Measurements from ENCODE around the gene PLGRKT. TPM values are rescaled to one million over a fixed set of nuclear protein-coding genes. Genes with fewer than 3 reads are reported as not detected.

Gene PLGRKT
- total and polyA plus RNA-seq, 2 experiments from 2014 or later, result 15.4 to 37.1 TPM

- Histone ChIP-seq H3K36me3 (no peaks in the 10 kb centered on the region), H3K9me3 (ENCODE audit: low read depth) (no peaks in the 10 kb centered on the region), H3K4me3 (no peak overlapping the region), H3K4me1 (ENCODE audit: low read depth) (no peaks in the 10 kb centered on the region), H3K27ac (no peak overlapping the region), H3K27me3 (no peaks in the 10 kb centered on the region)
- no peak for TF ChIP-seq CTCF (IDR thresholded peaks at IDR 0.05; ENCODE audit: low read depth, low read length)
- peak in 1 of 2 donors; percentile 43 for DNase-seq (ENCODE audit: low read depth in 1 of 2, low spot score in 1 of 2)
Measured at GRCh38 chr9:5392285-5392684, 45.4 kb downstream of the PLGRKT start.

- Histone ChIP-seq H3K27me3 (no peaks in the 10 kb centered on the region), H3K27ac (no peak overlapping the region), H3K36me3 (no peaks in the 10 kb centered on the region), H3K4me1 (ENCODE audit: low read depth) (no peaks in the 10 kb centered on the region), H3K9me3 (ENCODE audit: low read depth) (no peaks in the 10 kb centered on the region), H3K4me3 (no peak overlapping the region)
- peak in 1 of 2 donors; percentile 86 for DNase-seq (ENCODE audit: low read depth in 1 of 2, low spot score in 1 of 2)
- TF ChIP-seq CTCF (IDR thresholded peaks at IDR 0.05; ENCODE audit: low read depth, low read length), result no peak
Measured at GRCh38 chr9:5389109-5389732, 48.5 kb downstream of the PLGRKT start.

GRCh38 chr9:5388026-5388819 is 49.5 kb downstream of the PLGRKT start:
- H3K27ac ChIP-seq, result no peak overlapping the region
- no peaks in the 10 kb centered on the region for H3K4me1 ChIP-seq (ENCODE audit: low read depth)
- TF ChIP-seq CTCF (IDR thresholded peaks at IDR 0.05; ENCODE audit: low read depth, low read length), result no peak
- H3K36me3 ChIP-seq, result no peaks in the 10 kb centered on the region
- no peaks in the 10 kb centered on the region for H3K9me3 ChIP-seq (ENCODE audit: low read depth)
- H3K27me3 ChIP-seq, result no peaks in the 10 kb centered on the region
- H3K4me3 ChIP-seq, result no peak overlapping the region
- DNase-seq (ENCODE audit: low read depth in 1 of 2, low spot score in 1 of 2), result peak in 1 of 2 donors; percentile 19

GRCh38 chr9:5384436-5384835 is 53.3 kb downstream of the PLGRKT start:
- Histone ChIP-seq H3K27ac (no peak overlapping the region), H3K27me3 (no peaks in the 10 kb centered on the region), H3K4me3 (no peak overlapping the region), H3K4me1 (ENCODE audit: low read depth) (no peaks in the 10 kb centered on the region), H3K36me3 (no peaks in the 10 kb centered on the region), H3K9me3 (ENCODE audit: low read depth) (no peaks in the 10 kb centered on the region)
- no peak for TF ChIP-seq CTCF (IDR thresholded peaks at IDR 0.05; ENCODE audit: low read depth, low read length)
- no peak for DNase-seq (ENCODE audit: low read depth in 1 of 2, low spot score in 1 of 2)

GRCh38 chr9:5382479-5382878 is 55.2 kb downstream of the PLGRKT start:
- Histone ChIP-seq H3K4me1 (ENCODE audit: low read depth) (no peaks in the 10 kb centered on the region), H3K9me3 (ENCODE audit: low read depth) (no peaks in the 10 kb centered on the region), H3K4me3 (no peak overlapping the region), H3K36me3 (no peaks in the 10 kb centered on the region), H3K27me3 (no peaks in the 10 kb centered on the region), H3K27ac (no peak overlapping the region)
- no peak for TF ChIP-seq CTCF (IDR thresholded peaks at IDR 0.05; ENCODE audit: low read depth, low read length)
- no peak for DNase-seq (ENCODE audit: low read depth in 1 of 2, low spot score in 1 of 2)
